Pons (tissue), 1 donor: Measurements from ENCODE around the gene TSC22D3.

Experiments
- DNase-seq: peaks from one replicate; pipeline ENCODE4 v3.0.0-alpha.2; 2016; ENCODE audit warnings: low spot score

The TSC22D3 gene

GRCh38 chrX:107730991-107731766 lies 44.4 kb downstream of the TSC22D3 start:
- DNase-seq, result no peak

DNA sequence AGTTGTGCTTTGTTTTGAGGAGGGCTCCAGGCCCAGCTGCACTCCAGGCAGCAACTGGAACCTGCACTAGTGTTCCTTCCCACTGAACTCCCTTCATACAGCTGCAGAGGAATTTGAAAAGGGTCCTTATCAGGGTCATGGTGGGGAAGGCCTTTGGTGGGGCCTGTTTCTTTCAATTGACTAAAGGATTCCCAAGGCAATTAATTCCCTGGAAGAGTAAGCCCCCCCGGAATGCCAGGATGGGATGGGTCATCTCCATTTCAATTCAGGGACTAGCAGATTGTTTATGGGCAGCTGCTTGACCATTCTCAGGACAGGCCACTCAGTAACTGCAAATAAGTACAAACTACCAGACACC lies 45.3 kb downstream of the TSC22D3 start:
- no peak for DNase-seq

DNA sequence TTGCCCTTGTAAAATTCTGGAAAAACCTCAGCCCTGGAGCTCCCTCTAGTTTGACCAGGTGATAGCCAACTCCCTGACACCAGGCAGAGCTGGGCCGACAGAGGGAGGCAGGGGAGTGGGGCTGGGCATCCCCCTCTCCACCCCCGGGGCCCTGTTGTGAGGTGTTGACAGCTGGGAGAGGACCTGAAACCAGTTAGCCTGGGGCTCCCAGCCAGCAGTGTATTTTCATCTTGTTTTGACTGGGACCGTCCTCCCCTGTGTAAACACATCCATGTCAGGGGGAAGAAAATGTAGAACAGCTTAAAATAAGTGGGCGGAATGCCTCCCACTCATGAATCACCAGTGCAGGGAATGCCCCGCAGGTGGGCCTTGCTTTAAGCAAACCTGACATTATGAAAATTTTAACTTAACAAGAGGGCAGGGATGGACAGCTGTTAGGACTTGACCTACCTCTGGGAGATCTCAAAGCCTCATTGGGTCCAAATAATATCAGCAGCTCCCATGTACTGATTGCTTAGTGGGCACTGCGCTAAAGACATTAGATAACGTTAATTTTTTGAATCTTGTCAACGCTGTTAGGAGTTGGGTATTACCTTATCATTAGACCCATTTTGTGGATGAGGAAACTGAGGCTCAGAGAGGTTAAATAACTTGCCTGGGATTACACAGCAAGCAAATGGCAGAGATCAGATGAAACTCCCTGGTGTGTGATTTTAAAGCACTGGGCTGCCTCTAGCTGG lies 45.9 kb downstream of the TSC22D3 start:
- no peak for DNase-seq

- no peak for DNase-seq
Observed at GRCh38 chrX:107728371-107729099, 47.1 kb downstream of the TSC22D3 start.

DNA sequence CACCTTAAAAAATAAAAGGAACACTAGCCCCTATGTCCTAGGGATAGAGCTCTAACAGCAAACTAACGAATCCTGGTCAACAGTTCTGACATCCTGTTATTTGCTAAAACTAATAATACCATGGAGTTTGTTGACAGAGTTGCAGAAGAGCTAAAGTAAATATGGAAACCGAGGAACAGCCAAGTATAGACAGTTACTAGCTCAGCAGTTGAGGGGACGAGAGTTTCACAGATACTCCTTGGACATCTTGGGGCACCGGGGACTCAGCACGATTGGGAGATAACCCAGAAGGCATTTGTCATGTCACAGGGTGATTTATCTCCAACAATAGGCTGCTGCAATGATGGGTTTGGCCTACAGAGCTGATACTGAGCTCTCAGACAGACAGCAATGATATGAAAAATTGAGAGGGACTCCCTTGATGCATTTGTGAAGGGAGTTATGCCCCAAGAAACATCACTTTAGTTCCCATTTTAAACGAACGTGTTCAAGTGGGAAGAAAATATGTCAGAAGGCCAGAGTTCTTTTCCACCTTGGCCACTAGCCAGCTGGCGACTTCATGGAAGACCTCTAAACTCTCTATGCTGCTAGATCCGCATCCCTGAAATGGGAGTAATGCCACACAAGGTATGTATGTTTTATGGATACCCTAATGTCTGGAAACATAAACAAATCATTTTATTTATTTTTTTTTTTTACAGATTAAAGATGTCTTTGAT lies 48.6 kb downstream of the TSC22D3 start:
- no peak for DNase-seq

DNA sequence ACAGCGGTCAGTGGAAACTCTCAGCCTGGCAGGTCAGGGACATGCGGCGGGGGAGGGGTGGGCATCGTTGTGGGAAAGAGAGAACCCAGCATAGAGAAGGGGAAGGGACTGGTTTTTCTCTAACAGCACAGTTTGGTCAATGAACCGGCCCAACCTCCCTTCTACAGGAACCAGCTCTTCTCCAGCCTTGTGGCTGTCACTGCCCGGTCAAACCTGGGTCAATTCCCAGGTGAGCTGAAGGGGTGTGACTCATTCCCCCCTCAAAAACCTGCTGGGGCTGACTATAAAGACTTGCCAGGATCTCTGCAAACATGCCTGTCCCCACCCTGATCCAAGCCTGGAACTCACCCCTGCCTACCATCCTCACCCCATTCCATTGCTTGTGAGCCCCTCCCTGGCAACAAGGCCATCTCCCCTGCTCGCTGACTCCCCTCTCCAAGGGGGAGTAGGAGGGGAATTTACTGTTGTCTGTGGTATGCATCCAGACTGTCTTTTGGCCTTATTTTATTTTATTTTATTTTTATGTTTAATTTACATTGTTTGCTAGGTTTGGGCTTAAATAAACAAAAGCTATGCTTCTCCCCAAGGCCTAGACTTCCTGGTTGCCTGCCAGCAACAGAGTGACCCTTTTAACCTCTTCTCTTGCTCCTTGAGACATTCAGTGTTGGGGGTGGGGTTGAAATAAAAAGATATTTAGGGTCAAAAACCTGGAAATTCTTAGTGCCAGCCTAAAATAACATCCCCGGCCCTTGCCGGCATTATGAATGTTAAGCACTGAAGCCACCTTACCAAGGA lies 49.6 kb downstream of the TSC22D3 start:
- DNase-seq, result no peak

- no peak for DNase-seq
Observed at GRCh38 chrX:107724653-107725052, 50.9 kb downstream of the TSC22D3 start.

DNA sequence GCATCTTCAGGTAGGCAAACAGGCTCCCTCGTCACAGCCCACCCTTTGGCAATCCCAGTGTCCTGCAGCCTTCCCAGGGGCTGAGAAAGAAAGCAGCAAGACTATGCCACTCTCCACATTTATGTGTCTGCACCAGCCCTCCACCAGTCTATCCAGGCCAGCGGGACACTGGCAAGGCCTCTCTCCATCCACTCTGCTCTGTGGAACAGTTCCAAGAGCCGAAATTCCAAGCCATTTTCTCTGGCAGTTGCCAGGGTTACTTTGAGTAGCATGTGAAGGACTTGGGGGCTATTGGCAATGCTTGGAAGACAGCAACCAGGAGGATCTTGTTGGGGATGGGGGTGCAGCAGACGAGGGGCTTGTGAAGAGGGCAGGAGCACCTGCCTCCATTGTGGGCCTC lies 52.1 kb downstream of the TSC22D3 start:
- no peak for DNase-seq

DNA sequence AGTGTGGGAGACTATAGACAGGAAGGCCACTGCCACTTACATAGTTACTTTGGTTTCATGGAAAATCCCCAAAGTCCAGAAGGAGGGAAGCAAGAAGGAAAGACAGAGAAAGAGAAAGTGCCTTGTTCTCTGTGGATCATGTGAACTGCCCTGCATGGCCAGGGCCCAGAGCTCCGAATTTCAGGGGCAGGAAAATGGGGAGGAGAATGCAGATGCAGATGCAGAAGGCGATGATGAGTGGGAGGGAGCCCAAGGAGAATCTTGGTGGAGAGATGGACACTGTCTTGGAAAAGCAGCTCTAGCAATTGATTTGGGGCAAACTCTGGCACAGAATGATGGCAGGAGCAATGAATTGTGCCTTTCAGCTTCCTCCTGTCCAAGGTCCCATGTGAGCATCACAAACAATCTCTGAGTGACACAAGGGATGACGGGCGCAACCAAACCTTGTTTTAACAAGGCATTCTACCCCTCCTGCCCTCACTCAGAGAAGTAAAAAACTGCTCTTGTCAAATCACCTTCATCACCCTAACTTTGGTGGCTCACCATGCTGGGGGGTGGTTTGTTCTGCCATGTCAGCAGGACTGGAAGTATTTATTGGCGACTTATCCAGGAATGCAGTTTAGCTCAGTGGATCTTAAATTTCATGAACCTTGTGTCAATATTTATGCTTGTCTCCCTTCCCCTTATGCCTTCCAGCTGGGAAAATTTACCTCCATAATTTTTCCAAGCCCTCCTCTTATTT lies 53.5 kb downstream of the TSC22D3 start:
- DNase-seq, result no peak

GRCh38 chrX:107721318-107721717 lies 54.3 kb downstream of the TSC22D3 start:
- DNase-seq, result no peak

DNA sequence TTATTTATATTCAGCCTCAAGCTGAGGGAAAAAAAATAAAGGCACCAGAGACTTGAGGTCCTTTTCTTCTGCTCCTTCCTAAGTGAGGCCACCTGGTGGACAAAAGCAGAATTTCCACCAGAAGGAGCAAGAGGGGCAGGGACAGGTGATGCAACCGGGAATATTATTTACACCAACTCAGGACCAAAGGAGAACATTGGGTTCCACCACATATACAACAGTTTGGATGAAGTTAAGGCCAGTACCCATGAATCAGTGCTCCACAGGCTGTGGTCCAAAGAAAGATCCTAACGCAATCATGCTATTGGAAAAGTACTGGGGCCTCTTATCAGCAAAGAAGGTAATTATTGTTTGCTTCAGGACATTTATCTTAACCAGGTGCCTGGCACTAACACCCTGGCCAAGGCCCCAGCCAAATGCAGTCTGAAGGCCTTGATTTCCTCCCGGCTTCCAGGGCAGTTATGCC lies 57.4 kb downstream of the TSC22D3 start:
- DNase-seq, result peak; percentile 79

DNA sequence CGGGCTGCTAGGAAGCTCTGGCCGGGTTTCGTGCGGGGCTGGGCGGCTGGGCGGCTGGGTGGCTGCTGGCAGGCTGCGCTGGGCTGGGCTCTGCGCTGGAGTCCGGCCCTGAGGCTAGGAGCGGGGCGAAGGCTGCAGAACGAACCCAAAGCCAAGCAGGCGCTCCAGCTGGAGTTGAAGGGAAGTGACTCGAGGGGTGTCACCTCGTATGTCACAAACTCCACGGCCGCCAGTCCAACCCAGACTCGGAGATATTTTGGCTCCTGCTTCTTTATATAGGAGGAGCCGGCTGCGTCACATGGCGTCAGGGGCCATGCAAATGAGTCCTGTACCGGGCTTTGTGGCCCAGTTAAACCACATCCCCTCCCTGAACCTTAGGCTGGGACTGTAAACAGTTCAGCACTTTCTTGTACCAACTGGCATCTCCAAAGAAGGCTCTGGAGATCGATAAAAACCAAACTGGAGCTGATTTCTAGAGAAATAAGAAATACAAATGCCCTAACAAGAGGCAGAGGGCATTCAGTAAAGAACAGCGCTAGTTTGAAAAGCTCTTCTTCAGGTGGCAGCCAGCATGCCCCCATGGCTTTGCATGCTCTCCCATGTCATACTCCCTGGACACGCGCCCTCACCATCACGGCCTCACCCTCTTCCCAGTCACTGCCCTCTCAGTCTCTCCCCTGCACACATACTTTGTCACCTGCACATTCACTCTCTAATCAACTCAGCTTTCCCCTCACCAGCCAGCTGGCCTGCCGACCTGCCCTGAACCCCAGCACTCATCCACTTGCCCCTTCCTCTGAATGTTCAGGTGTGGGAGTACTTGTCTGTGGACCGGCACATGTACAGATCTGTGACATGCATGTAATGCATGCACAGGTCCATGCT lies 58.5 kb downstream of the TSC22D3 start:
- peak; percentile 84 for DNase-seq

GRCh38 chrX:107716118-107716684 lies 59.4 kb downstream of the TSC22D3 start:
- DNase-seq, result no peak

DNA sequence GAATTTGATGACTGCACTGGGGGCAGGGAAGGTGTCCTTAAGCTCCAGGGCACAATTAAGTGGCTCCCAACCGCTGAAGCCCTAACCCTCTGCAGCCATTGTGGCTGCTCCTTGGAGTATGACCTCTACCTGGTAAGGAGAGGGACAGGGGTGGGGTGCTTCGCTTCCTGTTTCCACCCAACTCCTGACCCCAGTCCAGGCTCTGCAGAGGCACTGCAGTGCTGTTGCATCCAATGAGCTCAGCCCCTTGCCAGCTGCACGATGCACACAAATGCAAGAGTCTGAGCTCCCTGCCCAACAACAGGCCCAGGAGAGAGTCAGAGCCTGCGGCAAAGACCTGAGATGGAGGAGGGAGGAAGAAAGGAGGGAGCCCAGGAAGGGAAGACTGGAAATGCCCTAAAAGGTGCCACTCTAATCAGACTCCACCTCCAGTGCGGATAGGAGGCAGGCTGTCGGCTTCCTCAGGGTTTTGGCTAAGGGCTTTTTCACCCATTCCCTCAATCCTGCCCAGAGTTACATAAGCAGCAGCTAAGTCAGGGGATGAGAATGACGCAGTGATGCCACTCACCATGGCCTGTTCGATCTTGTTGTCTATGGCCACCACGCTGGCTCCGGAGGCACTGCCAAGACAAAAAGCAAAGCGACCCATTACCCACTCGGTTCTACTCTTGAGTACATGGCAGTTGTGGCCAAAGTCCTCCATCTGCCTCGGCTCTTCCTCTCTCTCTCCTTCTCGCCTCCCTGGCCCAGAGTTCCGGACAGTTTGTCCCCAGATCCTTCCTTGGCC lies 60.1 kb downstream of the TSC22D3 start:
- DNase-seq, result no peak

- no peak for DNase-seq
Observed at GRCh38 chrX:107714206-107714891, 61.2 kb downstream of the TSC22D3 start.

- no peak for DNase-seq
Observed at GRCh38 chrX:107713543-107714205, 61.9 kb downstream of the TSC22D3 start.

- DNase-seq, result no peak
Observed at GRCh38 chrX:107713203-107713542, 62.4 kb downstream of the TSC22D3 start.
